H9 (cell line): ENCODE data around the gene IGSF3. TPM values are rescaled to one million over a fixed set of nuclear protein-coding genes. Genes with fewer than 3 reads are reported as not detected.

Source experiments
- DNase-seq: peaks from one replicate; pipeline ENCODE4 v3.0.0-alpha.2; 2017
- H2AFZ ChIP-seq: one replicate; pipeline ENCODE4 v1.6.1; 2013; ENCODE audit warnings: mild to moderate bottlenecking, low read length, control low read depth, moderate library complexity
- H2AK5ac ChIP-seq: 2 replicates; pipeline ENCODE4 v1.6.1; 2013; ENCODE audit warnings: low read length, control low read depth, mixed read lengths; ENCODE audit not compliant: insufficient read length
- H2BK120ac ChIP-seq: one replicate; pipeline ENCODE4 v1.6.1; 2013; ENCODE audit warnings: low read depth, mild to moderate bottlenecking, low read length, control low read depth, inconsistent platforms; ENCODE audit not compliant: poor library complexity, severe bottlenecking
- H2BK12ac ChIP-seq: 2 replicates; pipeline ENCODE4 v1.6.1; 2013; ENCODE audit warnings: low read length, control low read depth, mixed read lengths, low read depth; ENCODE audit not compliant: insufficient read length
- H2BK15ac ChIP-seq: 2 replicates; pipeline ENCODE4 v1.6.1; 2013; ENCODE audit warnings: low read depth, low read length, control low read depth
- H2BK20ac ChIP-seq: one replicate; pipeline ENCODE4 v1.6.1; 2013; ENCODE audit warnings: low read depth, mild to moderate bottlenecking, low read length, control low read depth, inconsistent platforms; ENCODE audit not compliant: poor library complexity, severe bottlenecking
- H2BK5ac ChIP-seq: 2 replicates; pipeline ENCODE4 v1.6.1; 2013; ENCODE audit warnings: low read length, control low read depth, mixed read lengths; ENCODE audit not compliant: insufficient read length
- H3K14ac ChIP-seq: 2 replicates; pipeline ENCODE4 v1.6.1; 2013; ENCODE audit warnings: low read length, control low read depth; ENCODE audit not compliant: insufficient read depth
- H3K18ac ChIP-seq: 2 replicates; pipeline ENCODE4 v1.6.1; 2013; ENCODE audit warnings: low read depth, mild to moderate bottlenecking, mixed read lengths, low read length, control low read depth; ENCODE audit not compliant: insufficient read length
- H3K23ac ChIP-seq: 2 replicates; pipeline ENCODE4 v1.6.1; 2013; ENCODE audit warnings: low read length, control low read depth, mixed read lengths, low read depth; ENCODE audit not compliant: insufficient read length
- H3K23me2 ChIP-seq: 2 replicates; pipeline ENCODE4 v1.6.1; 2013; ENCODE audit warnings: low read depth, mild to moderate bottlenecking, mixed read lengths, low read length, control low read depth; ENCODE audit not compliant: insufficient read length, poor library complexity, severe bottlenecking
- H3K27ac ChIP-seq: 2 replicates; pipeline ENCODE4 v1.5.1; 2013; ENCODE audit warnings: low read length, control low read depth, mixed read lengths, low read depth; ENCODE audit not compliant: insufficient read length
- H3K27me3 ChIP-seq: 2 replicates; pipeline ENCODE4 v1.6.1; 2013; ENCODE audit warnings: low read length, control low read depth, inconsistent platforms; ENCODE audit not compliant: insufficient read depth
- H3K4ac ChIP-seq: 2 replicates; pipeline ENCODE4 v1.6.1; 2013; ENCODE audit warnings: low read depth, mild to moderate bottlenecking, control low read depth, inconsistent platforms, low read length, moderate library complexity
- H3K4me1 ChIP-seq: 2 replicates; pipeline ENCODE4 v1.6.1; 2013; ENCODE audit warnings: low read length, control low read depth, inconsistent platforms; ENCODE audit not compliant: insufficient read depth
- H3K4me2 ChIP-seq: 2 replicates; pipeline ENCODE4 v1.6.1; 2013; ENCODE audit warnings: low read length, control low read depth, mixed read lengths; ENCODE audit not compliant: insufficient read length, insufficient read depth
- H3K56ac ChIP-seq: 2 replicates; pipeline ENCODE4 v1.6.1; 2013; ENCODE audit warnings: low read depth, mild to moderate bottlenecking, mixed read lengths, low read length, control low read depth; ENCODE audit not compliant: insufficient read length
- H3K79me1 ChIP-seq: 2 replicates; pipeline ENCODE4 v1.6.1; 2013; ENCODE audit warnings: low read depth, mild to moderate bottlenecking, moderate library complexity, low read length, control low read depth, inconsistent platforms; ENCODE audit not compliant: insufficient read depth, poor library complexity, severe bottlenecking
- H3K79me2 ChIP-seq: 2 replicates; pipeline ENCODE4 v1.6.1; 2013; ENCODE audit warnings: low read length, control low read depth, inconsistent platforms; ENCODE audit not compliant: insufficient read depth
- H3K9ac ChIP-seq: 2 replicates; pipeline ENCODE4 v1.6.1; 2013; ENCODE audit warnings: low read length, control low read depth, mixed read lengths; ENCODE audit not compliant: insufficient read length; ENCODE audit errors: extremely low read depth
- H3K9me3 ChIP-seq: one replicate; pipeline ENCODE4 v1.6.1; 2013; ENCODE audit warnings: low read depth, low read length, inconsistent platforms; ENCODE audit not compliant: control insufficient read depth
- H3T11ph ChIP-seq: one replicate; pipeline ENCODE4 v1.6.1; 2013; ENCODE audit warnings: mild to moderate bottlenecking, low read length, control low read depth, inconsistent platforms
- H4K20me1 ChIP-seq: one replicate; pipeline ENCODE4 v1.6.1; 2013; ENCODE audit not compliant: control insufficient read depth, insufficient read length, insufficient read depth
- H4K5ac ChIP-seq: 2 replicates; pipeline ENCODE4 v1.6.1; 2013; ENCODE audit warnings: low read depth, mild to moderate bottlenecking, mixed read lengths, low read length, control low read depth; ENCODE audit not compliant: insufficient read length
- H4K8ac ChIP-seq: replicated peaks from 2 replicates; pipeline ENCODE4 v1.6.1; 2013; ENCODE audit warnings: low read length, control low read depth, mixed read lengths, low read depth; ENCODE audit not compliant: insufficient read length
- H4K91ac ChIP-seq: 2 replicates; pipeline ENCODE4 v1.6.1; 2013; ENCODE audit warnings: low read depth, mild to moderate bottlenecking, moderate library complexity, mixed read lengths, low read length, control low read depth; ENCODE audit not compliant: insufficient read length
- H3K27ac Mint-ChIP-seq, 3 experiments: 2 replicates in 2 of 3; 3 replicates in 1 of 3; pipeline ENCODE4 v1.8.0; 2020 to 2021; ENCODE audit warnings: mixed read lengths in 3 of 3, mild to moderate bottlenecking in 1 of 3, moderate library complexity in 1 of 3
- H3K27me3 Mint-ChIP-seq: 2 replicates; pipeline ENCODE4 v1.8.0; 2021; ENCODE audit warnings: low read depth, mild to moderate bottlenecking, moderate library complexity, mixed read lengths
- H3K36me3 Mint-ChIP-seq, 3 experiments: 2 replicates in 2 of 3; 3 replicates in 1 of 3; pipeline ENCODE4 v1.8.0; 2020 to 2021; ENCODE audit warnings: low read depth in 3 of 3, mixed read lengths in 3 of 3; ENCODE audit not compliant: insufficient read depth in 1 of 3
- H3K4me1 Mint-ChIP-seq, 2 experiments: 2 replicates each; pipeline ENCODE4 v1.8.0; 2020; ENCODE audit warnings: mixed read lengths in 2 of 2
- H3K4me3 Mint-ChIP-seq, 2 experiments: 2 replicates in 1 of 2; 3 replicates in 1 of 2; pipeline ENCODE4 v1.8.0; 2020 to 2021; ENCODE audit warnings: mild to moderate bottlenecking in 2 of 2, mixed read lengths in 2 of 2, moderate library complexity in 1 of 2
- H3K9me3 Mint-ChIP-seq, 2 experiments: 2 replicates in 1 of 2; 3 replicates in 1 of 2; pipeline ENCODE4 v1.8.0; 2020; ENCODE audit warnings: mild to moderate bottlenecking in 2 of 2, mixed read lengths in 2 of 2, moderate library complexity in 1 of 2
- WGBS: extraction: QIAGEN DNeasy Blood & Tissue Kit; methylation state at CpG from one replicate; pipeline ENCODE4 v1.1.7; 2013; ENCODE audit warnings: missing lambda C conversion rate, low lambda C conversion rate, mixed read lengths; ENCODE audit not compliant: insufficient read length; ENCODE audit errors: extremely low coverage; 5-methylcytosine and 5-hydroxymethylcytosine counted together
- total RNA-seq: library from RNA; stranded (reverse); gene quantifications from 2 replicates; pipeline ENCODE4 v1.2.1, GENCODE V29; 2021
- TF ChIP-seq, protein P1 (sequence below): fragments of 200-600 bp; sonication (generic); conservative IDR thresholded peaks from 3 replicates; pipeline ENCODE4 v1.8.0; 2021; ENCODE audit warnings: antibody characterized with exemption, mild to moderate bottlenecking

IGSF3 gene
- total RNA-seq, 1 experiment from 2014 or later = 19.1 TPM

DNA sequence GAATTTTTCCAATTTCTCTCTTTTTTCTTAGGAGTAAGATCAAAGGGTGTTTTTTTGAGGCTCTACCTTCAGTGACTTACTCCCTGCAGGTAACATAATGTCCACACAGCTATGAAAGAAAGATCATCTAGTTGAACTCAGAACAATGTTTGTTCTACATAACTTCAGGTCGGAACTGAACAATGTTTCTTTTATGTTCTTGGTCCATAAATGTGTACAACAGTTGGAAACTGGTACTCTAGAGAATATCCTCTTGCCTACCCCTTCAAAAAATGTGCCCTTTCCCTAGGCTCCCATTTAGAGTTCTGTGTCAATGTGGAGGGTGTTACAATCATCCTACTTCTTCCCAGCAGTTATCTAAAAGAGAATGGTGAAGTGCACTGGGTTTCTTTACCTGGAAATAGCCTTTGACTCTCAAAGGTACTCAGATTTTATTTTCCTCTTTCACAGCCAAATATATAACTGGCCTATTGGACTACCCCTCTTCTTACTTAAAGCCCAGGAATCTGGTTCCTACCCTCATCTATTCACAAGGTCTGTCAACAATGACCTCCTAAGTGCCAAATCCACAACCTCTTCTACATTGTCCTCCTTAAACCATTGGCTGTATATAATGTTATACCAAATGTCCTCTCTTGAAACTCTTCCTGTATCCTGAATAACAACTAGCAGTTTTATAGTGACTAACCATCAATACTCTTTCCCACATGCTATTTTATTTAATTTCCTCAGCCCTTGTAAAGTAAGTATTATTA is 139.0 kb downstream of the IGSF3 start:
- H3K27me3 ChIP-seq = no peaks in the 10 kb centered on the region
- TF ChIP-seq, protein P1, sequence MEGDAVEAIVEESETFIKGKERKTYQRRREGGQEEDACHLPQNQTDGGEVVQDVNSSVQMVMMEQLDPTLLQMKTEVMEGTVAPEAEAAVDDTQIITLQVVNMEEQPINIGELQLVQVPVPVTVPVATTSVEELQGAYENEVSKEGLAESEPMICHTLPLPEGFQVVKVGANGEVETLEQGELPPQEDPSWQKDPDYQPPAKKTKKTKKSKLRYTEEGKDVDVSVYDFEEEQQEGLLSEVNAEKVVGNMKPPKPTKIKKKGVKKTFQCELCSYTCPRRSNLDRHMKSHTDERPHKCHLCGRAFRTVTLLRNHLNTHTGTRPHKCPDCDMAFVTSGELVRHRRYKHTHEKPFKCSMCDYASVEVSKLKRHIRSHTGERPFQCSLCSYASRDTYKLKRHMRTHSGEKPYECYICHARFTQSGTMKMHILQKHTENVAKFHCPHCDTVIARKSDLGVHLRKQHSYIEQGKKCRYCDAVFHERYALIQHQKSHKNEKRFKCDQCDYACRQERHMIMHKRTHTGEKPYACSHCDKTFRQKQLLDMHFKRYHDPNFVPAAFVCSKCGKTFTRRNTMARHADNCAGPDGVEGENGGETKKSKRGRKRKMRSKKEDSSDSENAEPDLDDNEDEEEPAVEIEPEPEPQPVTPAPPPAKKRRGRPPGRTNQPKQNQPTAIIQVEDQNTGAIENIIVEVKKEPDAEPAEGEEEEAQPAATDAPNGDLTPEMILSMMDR = no peak
- H2AK5ac ChIP-seq = no peak overlapping the region
- no peaks in the 10 kb centered on the region for H3K4me1 ChIP-seq
- no peak overlapping the region for H2BK12ac ChIP-seq
- no peak overlapping the region for H2BK120ac ChIP-seq
- Mint-ChIP-seq H3K9me3 (peaks cover 5 to 8% of the 10 kb centered on the region in 2 experiments; a peak in 4 of 5 replicates), H3K27ac (no peak overlapping the region), H3K4me1 (peaks cover 0 to 4% of the 10 kb centered on the region in 2 experiments; a peak in 2 of 4 replicates), H3K4me3 (no peak overlapping the region), H3K27me3 (peaks cover 6% of the 10 kb centered on the region; the same call in 1 of the 2 replicates), H3K36me3 (peaks cover 0 to 7% (median 5%) of the 10 kb centered on the region in 3 experiments; a peak in 5 of 7 replicates)
- no peak overlapping the region for H3K4ac ChIP-seq
- no peak overlapping the region for H3K23ac ChIP-seq
- H2AFZ ChIP-seq = no peak overlapping the region
- H3K9ac ChIP-seq = no peak overlapping the region
- H4K5ac ChIP-seq = no peak overlapping the region
- H3K79me2 ChIP-seq = no peaks in the 10 kb centered on the region
- no peak overlapping the region for H4K91ac ChIP-seq
- no peak overlapping the region for H2BK15ac ChIP-seq
- no peak overlapping the region for H2BK5ac ChIP-seq
- H3K27ac ChIP-seq = no peak overlapping the region
- no peak overlapping the region for H3K56ac ChIP-seq
- H2BK20ac ChIP-seq = no peak overlapping the region
- H3K9me3 ChIP-seq = no peaks in the 10 kb centered on the region
- DNase-seq = no peak
- no peak overlapping the region for H3T11ph ChIP-seq
- H4K20me1 ChIP-seq = no peaks in the 10 kb centered on the region
- no peak overlapping the region for H3K4me2 ChIP-seq
- H3K18ac ChIP-seq = no peak overlapping the region
- no peak overlapping the region for H4K8ac ChIP-seq
- no peak overlapping the region for H3K14ac ChIP-seq
- H3K79me1 ChIP-seq = no peaks in the 10 kb centered on the region
- no peaks in the 10 kb centered on the region for H3K23me2 ChIP-seq
- no CpG with 5 or more reads among the region's 1 CpG for WGBS
